ENCODE data around the gene TAGLN. TPM values are rescaled to one million over a fixed set of nuclear protein-coding genes. Genes with fewer than 3 reads are reported as not detected.
A peak's percentile ranks its signal among the peaks of the same experiment; 100 is the strongest.
"Not testable (repeated sequence)": the region's sequence is repeated elsewhere in the genome, so short reads cannot be mapped to it uniquely, and the experiment has no call there.

Gene TAGLN
- total RNA-seq, 1 experiment from 2014 or later = 214 TPM

GRCh38 chr11:117195761-117196160 is 3.4 kb upstream of the TAGLN start:
- DNase-seq (ENCODE audit: low read depth) = no peak

- no peak for DNase-seq (ENCODE audit: low read depth)
These were observed 2.2 kb upstream of the TAGLN start for GRCh38 chr11:117197006-117197405.

GRCh38 chr11:117197516-117198456 is 1.4 kb upstream of the TAGLN start:
- peak; percentile 28 for DNase-seq (ENCODE audit: low read depth)

GRCh38 chr11:117198613-117199012 is 557 bp upstream of the TAGLN start:
- no peak for DNase-seq (ENCODE audit: low read depth)

GRCh38 chr11:117199916-117200812 is 994 bp downstream of the TAGLN start:
- DNase-seq (ENCODE audit: low read depth) = no peak

GRCh38 chr11:117200813-117201657 is 1.9 kb downstream of the TAGLN start:
- DNase-seq (ENCODE audit: low read depth) = no peak

GRCh38 chr11:117201658-117202305 is 2.6 kb downstream of the TAGLN start:
- no peak for DNase-seq (ENCODE audit: low read depth)

GRCh38 chr11:117202386-117203068 is 3.4 kb downstream of the TAGLN start:
- DNase-seq (ENCODE audit: low read depth) = no peak

GRCh38 chr11:117203069-117203407 is 3.9 kb downstream of the TAGLN start:
- DNase-seq (ENCODE audit: low read depth) = no peak

- DNase-seq (ENCODE audit: low read depth) = no peak
These were observed 5.3 kb downstream of the TAGLN start for GRCh38 chr11:117204283-117205080.

GRCh38 chr11:117205211-117205818 is 6.1 kb downstream of the TAGLN start:
- DNase-seq (ENCODE audit: low read depth) = no peak

GRCh38 chr11:117206111-117206510 is 6.9 kb downstream of the TAGLN start:
- DNase-seq (ENCODE audit: low read depth) = not testable (repeated sequence)

- DNase-seq (ENCODE audit: low read depth) = peak; percentile 24
These were observed 7.7 kb downstream of the TAGLN start for GRCh38 chr11:117206859-117207258.

GRCh38 chr11:117207481-117207880 is 8.3 kb downstream of the TAGLN start:
- not testable (repeated sequence) for DNase-seq (ENCODE audit: low read depth)

- not testable (repeated sequence) for DNase-seq (ENCODE audit: low read depth)
These were observed 9.5 kb downstream of the TAGLN start for GRCh38 chr11:117208710-117209109.

GRCh38 chr11:117209351-117210125 is 10.4 kb downstream of the TAGLN start:
- DNase-seq (ENCODE audit: low read depth) = not testable (repeated sequence)

GRCh38 chr11:117210620-117211019 is 11.4 kb downstream of the TAGLN start:
- DNase-seq (ENCODE audit: low read depth) = no peak

- no peak for DNase-seq (ENCODE audit: low read depth)
These were observed 13.7 kb downstream of the TAGLN start for GRCh38 chr11:117212697-117213355.
